NCI-H2196 treated with DMSO at 0.1 percent for 48 hours (cell line): Measurements from ENCODE around the gene RBX1.
"Not testable (repeated sequence)": the region's sequence is repeated elsewhere in the genome, so short reads cannot be mapped to it uniquely, and the experiment has no call there.

ENCODE experiments used
- DNase-seq: peaks from one replicate; lab custom pipeline; 2025; ENCODE audit not compliant: unreplicated experiment; lab: John Stamatoyannopoulos, UW

Gene RBX1

DNA sequence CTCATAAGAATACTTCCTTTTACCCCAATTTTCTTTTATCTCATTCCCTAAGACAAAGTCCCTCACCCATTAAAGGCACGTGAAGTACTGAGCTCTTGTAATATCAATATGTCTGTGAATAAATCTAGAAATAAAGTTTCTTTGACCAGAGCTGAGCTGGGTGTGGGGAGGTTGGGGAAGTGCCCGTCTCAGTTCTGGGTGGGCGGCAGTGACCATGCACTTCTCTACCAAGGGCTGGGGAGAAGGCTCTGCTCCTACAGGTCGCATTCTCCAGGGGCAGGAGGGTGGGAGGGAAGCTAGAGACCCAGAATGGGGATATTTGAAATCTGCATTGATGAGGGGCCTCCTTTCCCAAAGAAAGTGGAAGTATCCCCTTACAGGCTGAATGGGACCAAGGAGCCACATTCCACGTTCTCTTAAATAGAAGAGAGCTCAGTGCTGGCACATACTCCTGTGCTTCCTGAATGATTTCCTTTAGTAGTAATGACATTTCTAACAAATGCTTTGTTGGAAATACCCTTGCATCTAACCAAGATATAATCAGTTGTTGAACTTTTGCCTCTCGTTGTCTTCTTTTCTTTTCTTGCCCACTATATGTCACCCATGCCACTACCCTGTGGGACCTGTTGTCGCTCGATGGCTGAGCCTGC, 16.1 kb downstream of the RBX1 start:
- no peak for DNase-seq

- DNase-seq, result no peak
Measured at GRCh38 chr22:40972587-40972986, 21.4 kb downstream of the RBX1 start.

DNA sequence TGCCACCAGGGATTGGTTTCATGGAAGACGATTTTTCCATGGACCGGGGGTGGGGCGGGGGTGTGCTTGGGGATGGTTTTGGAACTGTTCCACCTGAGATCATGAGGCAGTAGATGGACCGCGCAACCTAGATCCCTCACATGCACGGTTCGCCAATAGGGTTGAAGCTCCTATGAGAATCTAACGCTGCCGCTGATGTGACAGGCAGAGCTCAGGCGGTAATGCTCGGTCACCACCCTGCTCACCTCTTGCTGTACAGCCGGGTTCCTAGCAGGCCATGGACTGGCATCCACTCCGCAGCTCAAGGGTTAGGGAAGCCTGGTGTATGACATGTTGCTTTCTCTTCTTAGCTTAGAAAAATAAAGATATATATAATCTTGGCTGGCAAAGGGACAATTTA, 22.0 kb downstream of the RBX1 start:
- no peak for DNase-seq

GRCh38 chr22:40975366-40975765, 24.2 kb downstream of the RBX1 start:
- no peak for DNase-seq

GRCh38 chr22:40976866-40977700, 25.9 kb downstream of the RBX1 start:
- no peak for DNase-seq

DNA sequence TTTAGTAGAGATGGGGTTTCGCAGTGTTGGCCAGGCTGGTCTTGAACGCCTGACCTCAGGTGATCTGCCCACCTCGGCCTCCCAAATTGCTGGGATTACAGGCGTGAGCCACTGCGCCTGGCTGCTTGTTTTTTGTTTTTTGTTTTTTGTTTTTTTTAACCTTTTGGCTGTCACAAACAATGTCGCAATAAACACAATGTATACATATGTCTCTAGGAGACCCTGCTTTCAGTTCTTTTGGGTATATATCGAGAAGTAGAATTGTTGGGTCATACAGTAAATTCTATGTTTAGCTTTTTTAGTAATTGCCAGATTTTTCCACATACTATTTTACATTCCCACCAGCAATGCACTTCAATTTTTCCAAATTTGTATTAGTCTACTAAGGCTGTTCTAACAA, 28.0 kb downstream of the RBX1 start:
- no peak for DNase-seq

- DNase-seq, result no peak
Measured at GRCh38 chr22:40979871-40980270, 28.7 kb downstream of the RBX1 start.

GRCh38 chr22:40982482-40983385, 31.6 kb downstream of the RBX1 start:
- DNase-seq, result no peak

DNA sequence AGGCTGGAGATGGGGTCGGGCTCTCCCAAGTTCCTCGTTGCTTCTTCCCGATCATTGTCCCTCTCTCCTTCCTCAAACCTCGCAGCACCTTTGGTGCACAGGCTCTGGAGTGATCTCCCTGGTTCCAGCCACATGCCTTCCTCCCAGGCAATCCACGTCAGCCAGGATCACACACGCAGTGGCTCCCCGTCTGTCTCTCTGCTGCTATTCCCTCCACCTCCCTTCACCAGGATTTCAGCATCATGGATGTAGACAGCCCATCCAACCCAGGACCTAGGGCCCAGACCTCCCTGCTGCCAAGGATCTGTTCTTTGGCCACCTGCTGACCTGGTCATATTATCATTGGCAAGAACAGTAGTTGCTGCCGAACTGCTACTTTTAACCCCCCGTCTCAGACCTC, 40.1 kb downstream of the RBX1 start:
- no peak for DNase-seq

- no peak for DNase-seq
Measured at GRCh38 chr22:40995821-40996220, 44.6 kb downstream of the RBX1 start.

GRCh38 chr22:40997520-40997919, 46.3 kb downstream of the RBX1 start:
- no peak for DNase-seq

GRCh38 chr22:41000040-41000565, 48.9 kb downstream of the RBX1 start:
- DNase-seq, result no peak

- DNase-seq, result no peak
Measured at GRCh38 chr22:41000941-41001721, 50.0 kb downstream of the RBX1 start.

GRCh38 chr22:41001722-41002122, 50.5 kb downstream of the RBX1 start:
- DNase-seq, result no peak

DNA sequence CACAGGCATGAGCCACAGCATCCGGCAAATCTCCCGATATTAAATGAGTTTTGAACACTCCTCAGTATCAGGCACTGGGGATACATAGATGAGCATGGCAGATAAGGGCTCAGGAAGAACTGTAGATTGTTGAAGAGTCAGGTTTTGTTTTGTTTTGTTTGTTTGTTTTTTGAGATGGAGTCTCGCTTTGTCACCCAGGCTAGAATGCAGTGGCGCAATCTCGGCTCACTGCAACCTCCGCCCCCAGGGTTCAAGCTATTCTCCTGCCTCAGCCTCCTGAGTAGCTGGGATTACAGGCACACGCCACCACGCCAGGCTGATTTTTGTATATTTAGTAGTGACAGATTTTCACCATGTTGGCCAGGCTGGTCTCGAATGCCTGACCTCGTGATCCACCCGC, 51.2 kb downstream of the RBX1 start:
- DNase-seq, result not testable (repeated sequence)

DNA sequence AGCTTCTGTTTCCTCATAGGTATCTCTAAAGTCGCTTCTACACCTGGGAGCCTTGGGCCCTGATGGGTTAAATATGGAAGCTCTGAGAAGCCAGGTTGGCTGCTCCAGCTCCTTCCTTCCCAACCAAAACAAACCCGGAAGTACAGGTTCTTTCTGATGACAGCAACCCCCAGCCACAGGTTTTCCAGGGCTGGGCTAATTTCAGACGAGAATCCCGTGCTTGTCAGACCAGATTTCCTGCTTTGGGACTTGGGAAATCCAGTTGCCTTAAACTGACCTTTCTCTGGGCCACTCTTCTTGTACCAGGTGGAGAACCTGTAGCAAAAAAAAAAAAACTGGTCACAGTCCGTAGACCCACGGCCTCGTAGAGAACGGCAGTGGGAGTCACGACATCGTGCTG, 51.9 kb downstream of the RBX1 start:
- no peak for DNase-seq

- DNase-seq, result no peak
Measured at GRCh38 chr22:41003976-41004375, 52.8 kb downstream of the RBX1 start.

DNA sequence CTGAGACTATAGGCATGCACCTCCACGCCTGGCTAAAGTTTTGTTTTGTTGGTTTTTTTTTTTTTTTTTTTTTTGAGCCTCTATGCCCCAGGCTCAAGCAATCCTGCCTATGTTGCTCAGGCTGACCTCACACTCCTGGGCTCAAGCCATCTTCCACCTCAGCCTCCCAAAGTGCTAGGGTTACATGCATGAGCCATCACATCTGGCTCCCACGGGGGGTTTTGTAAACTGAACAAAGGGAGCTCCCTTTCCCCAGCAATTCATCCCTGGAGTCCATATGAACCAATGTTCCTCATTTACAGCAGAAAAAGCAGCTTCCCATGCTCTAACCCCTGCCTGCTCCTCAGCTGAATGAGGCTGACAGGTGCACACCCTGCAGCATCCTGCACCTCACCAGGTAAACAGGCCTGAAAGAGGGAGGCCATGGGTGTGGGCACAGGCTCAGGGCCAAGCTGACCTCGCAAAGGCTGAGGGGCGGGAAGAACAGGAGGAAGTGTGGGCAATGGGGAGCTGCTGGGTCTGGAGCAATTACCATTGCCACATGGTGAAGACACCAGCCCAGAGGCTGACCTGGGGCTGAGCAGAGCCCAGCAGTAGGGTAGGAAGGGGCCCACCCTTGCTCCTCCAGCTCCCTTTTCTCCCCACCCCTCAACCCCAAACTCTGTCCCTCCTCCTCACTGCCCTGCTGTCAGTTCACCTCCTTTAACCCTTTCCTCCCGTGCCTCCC, 58.2 kb downstream of the RBX1 start:
- peak; percentile 17 for DNase-seq

- DNase-seq, result no peak
Measured at GRCh38 chr22:41015003-41015402, 63.8 kb downstream of the RBX1 start.

GRCh38 chr22:41021061-41021612, 70.0 kb downstream of the RBX1 start:
- DNase-seq, result no peak
